Upper lobe of left lung (tissue), 4 donors: ENCODE data around the gene PLCB4.

Experiments
- CTCF ChIP-seq, 6 experiments: fragments of 450-650 bp in 4 of 6; fragments of 200-600 bp in 2 of 6; sonication (generic) in 2 of 6; IDR thresholded peaks; one replicate each; pipeline ENCODE4 v1.5.1; 2016 to 2019; ENCODE audit warnings: antibody characterized with exemption in 6 of 6
- EP300 ChIP-seq, 4 donors: sonication (generic); formaldehyde crosslinking; IDR thresholded peaks; one replicate each; pipeline ENCODE4 v1.5.1; 2017; ENCODE audit warnings: antibody characterized with exemption in 4 of 4, control low read depth in 2 of 4
- POLR2A ChIP-seq, 4 donors: fragments of 450-650 bp; IDR thresholded peaks; one replicate each; pipeline ENCODE4 v1.5.1; 2016 to 2017; ENCODE audit warnings: antibody characterized with exemption in 4 of 4, mild to moderate bottlenecking in 2 of 4
- POLR2AphosphoS5 ChIP-seq, 2 donors: sonication (generic); formaldehyde crosslinking; IDR thresholded peaks; one replicate each; pipeline ENCODE4 v1.5.1; 2017; ENCODE audit warnings: antibody characterized with exemption in 2 of 2

- TF ChIP-seq CTCF (IDR thresholded peaks at IDR 0.05) (no peak), POLR2A (IDR thresholded peaks at IDR 0.05) (no peak), EP300 (IDR thresholded peaks at IDR 0.05) (no peak), POLR2AphosphoS5 (IDR thresholded peaks at IDR 0.05) (no peak)
Observed at GRCh38 chr20:9306521-9306920, 237.6 kb downstream of the PLCB4 start.
